Neuronal stem cell (in vitro differentiated cells): ENCODE data around the gene FGGY.
A peak's percentile ranks its signal among the peaks of the same experiment; 100 is the strongest.

Experiments used
- DNase-seq: peaks from one replicate; pipeline ENCODE4 v3.0.0-alpha.2; 2013; ENCODE audit warnings: low spot score
- H2AFZ ChIP-seq: one replicate; pipeline ENCODE4 v1.6.1; 2013; ENCODE audit warnings: mild to moderate bottlenecking, low read length, inconsistent platforms
- H2AK5ac ChIP-seq: 2 replicates; pipeline ENCODE4 v1.6.1; 2013; ENCODE audit warnings: low read depth, mild to moderate bottlenecking, inconsistent platforms, low read length, moderate library complexity, mixed read lengths
- H2BK120ac ChIP-seq: 2 replicates; pipeline ENCODE4 v1.6.1; 2013; ENCODE audit warnings: low read depth, mild to moderate bottlenecking, inconsistent platforms, low read length, moderate library complexity, mixed read lengths
- H2BK12ac ChIP-seq: one replicate; pipeline ENCODE4 v1.6.1; 2013; ENCODE audit warnings: low read length, inconsistent platforms
- H2BK15ac ChIP-seq: 2 replicates; pipeline ENCODE4 v1.6.1; 2013; ENCODE audit warnings: mild to moderate bottlenecking, low read length, inconsistent platforms, mixed read lengths
- H2BK5ac ChIP-seq: one replicate; pipeline ENCODE4 v1.6.1; 2013; ENCODE audit warnings: inconsistent platforms, mild to moderate bottlenecking, low read length, moderate library complexity
- H3K14ac ChIP-seq: one replicate; pipeline ENCODE4 v1.6.1; 2013; ENCODE audit warnings: low read length, inconsistent platforms
- H3K18ac ChIP-seq: 2 replicates; pipeline ENCODE4 v1.6.1; 2013; ENCODE audit warnings: low read length, inconsistent platforms
- H3K23ac ChIP-seq: 2 replicates; pipeline ENCODE4 v1.6.1; 2013; ENCODE audit warnings: low read depth, mild to moderate bottlenecking, mixed read lengths, low read length, inconsistent platforms; ENCODE audit not compliant: poor library complexity
- H3K27ac ChIP-seq: replicated peaks from 3 replicates; pipeline ENCODE4 v1.5.1; 2013; ENCODE audit warnings: low read length, inconsistent platforms
- H3K27me3 ChIP-seq, 3 experiments: 2 replicates each; pipeline ENCODE4 v1.6.1; 2013; ENCODE audit warnings: low read length in 3 of 3, mild to moderate bottlenecking in 2 of 3, inconsistent platforms in 1 of 3, low read depth in 1 of 3, mixed read lengths in 1 of 3, moderate library complexity in 1 of 3; ENCODE audit not compliant: control insufficient read depth in 3 of 3, insufficient read depth in 3 of 3
- H3K36me3 ChIP-seq, 2 donors: replicated peaks in 1 of 2; 2 replicates each; pipeline ENCODE4 v1.6.1; 2013; ENCODE audit warnings: low read length in 2 of 2; ENCODE audit not compliant: control insufficient read depth in 2 of 2, insufficient read depth in 2 of 2
- H3K4ac ChIP-seq: 2 replicates; pipeline ENCODE4 v1.6.1; 2013; ENCODE audit warnings: inconsistent platforms, mild to moderate bottlenecking, low read length, moderate library complexity
- H3K4me1 ChIP-seq, 2 donors: 1 replicate in 1 of 2; 2 replicates in 1 of 2; pipeline ENCODE4 v1.6.1; 2013; ENCODE audit warnings: low read length in 2 of 2, low read depth in 1 of 2; ENCODE audit not compliant: control insufficient read depth in 2 of 2, insufficient read depth in 1 of 2
- H3K4me2 ChIP-seq: one replicate; pipeline ENCODE4 v1.6.1; 2013; ENCODE audit warnings: mild to moderate bottlenecking, low read length, inconsistent platforms; ENCODE audit not compliant: insufficient read depth, poor library complexity, severe bottlenecking
- H3K4me3 ChIP-seq, 2 donors: 2 replicates each; pipeline ENCODE4 v1.5.1; 2013; ENCODE audit warnings: low read length in 2 of 2, mild to moderate bottlenecking in 2 of 2, inconsistent platforms in 1 of 2, moderate library complexity in 1 of 2
- H3K79me1 ChIP-seq: one replicate; pipeline ENCODE4 v1.6.1; 2013; ENCODE audit warnings: low read depth, mild to moderate bottlenecking, inconsistent platforms, low read length, moderate library complexity
- H3K9ac ChIP-seq: one replicate; pipeline ENCODE4 v1.6.1; 2013; ENCODE audit warnings: mild to moderate bottlenecking, low read depth, low read length, inconsistent platforms; ENCODE audit not compliant: poor library complexity
- H3K9me3 ChIP-seq, 2 donors: replicated peaks in 1 of 2; 2 replicates each; pipeline versions ENCODE3 to v1.6.1; 2013; ENCODE audit warnings: low read length in 2 of 2, mild to moderate bottlenecking in 2 of 2, inconsistent platforms in 1 of 2, low read depth in 1 of 2, mixed read lengths in 1 of 2, moderate library complexity in 1 of 2; ENCODE audit not compliant: control insufficient read depth in 2 of 2, insufficient read depth in 1 of 2
- H4K8ac ChIP-seq: one replicate; pipeline ENCODE4 v1.6.1; 2013; ENCODE audit warnings: low read depth, mild to moderate bottlenecking, inconsistent platforms, low read length, moderate library complexity
- H4K91ac ChIP-seq: one replicate; pipeline ENCODE4 v1.6.1; 2013; ENCODE audit warnings: low read length, low read depth, mild to moderate bottlenecking, inconsistent platforms; ENCODE audit not compliant: poor library complexity
- WGBS, 2 donors: extraction: QIAGEN DNeasy Blood & Tissue Kit; methylation state at CpG; one replicate each; pipeline ENCODE4 v1.1.7; 2013; ENCODE audit warnings: missing lambda C conversion rate in 2 of 2, mixed read lengths in 1 of 2; ENCODE audit not compliant: insufficient read length in 2 of 2, insufficient replicate concordance in 1 of 2; ENCODE audit errors: extremely low coverage in 2 of 2; 5-methylcytosine and 5-hydroxymethylcytosine counted together

Gene FGGY

DNA sequence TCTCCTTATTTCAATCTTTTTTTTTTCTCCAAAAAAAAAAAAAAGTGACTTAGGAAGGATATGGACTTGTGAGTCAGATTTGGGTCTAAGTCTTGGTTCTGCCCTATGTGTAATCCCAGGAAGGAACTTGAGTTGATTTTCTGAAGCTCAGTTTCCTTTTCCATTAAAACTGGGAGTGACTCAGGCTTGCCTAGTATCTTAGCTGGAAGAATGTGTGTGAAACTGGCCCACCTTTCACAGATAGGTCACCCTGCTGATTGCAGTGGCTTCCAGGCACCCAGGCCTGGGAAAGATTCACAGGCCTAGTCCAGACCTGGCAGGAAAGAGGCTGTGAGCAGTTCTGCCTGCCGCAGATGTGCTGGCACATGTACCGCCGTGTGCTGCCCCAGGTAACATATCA, 299.5 kb downstream of the FGGY start:
- Histone ChIP-seq H3K4ac (no peak overlapping the region), H3K36me3 (no peaks in the 10 kb centered on the region), H3K4me3 (no peak overlapping the region), H3K14ac (no peak overlapping the region), H2BK120ac (no peak overlapping the region), H3K9me3 (no peaks in the 10 kb centered on the region), H2BK5ac (no peak overlapping the region), H3K4me1 (peaks cover 3 to 6% of the 10 kb centered on the region in 2 donors), H3K18ac (peak overlapping the region; percentile 5), H3K79me1 (no peaks in the 10 kb centered on the region), H2AK5ac (no peak overlapping the region), H2AFZ (no peak overlapping the region), H2BK12ac (no peak overlapping the region), H3K4me2 (no peak overlapping the region), H3K27ac (no peak overlapping the region), H3K9ac (no peak overlapping the region), H3K27me3 (no peaks in the 10 kb centered on the region), H4K8ac (no peak overlapping the region), H4K91ac (no peak overlapping the region), H2BK15ac (no peak overlapping the region), H3K23ac (no peak overlapping the region)
- WGBS, 2 donors = no CpG with 5 or more reads among the region's 3 CpGs
- DNase-seq = no peak

DNA sequence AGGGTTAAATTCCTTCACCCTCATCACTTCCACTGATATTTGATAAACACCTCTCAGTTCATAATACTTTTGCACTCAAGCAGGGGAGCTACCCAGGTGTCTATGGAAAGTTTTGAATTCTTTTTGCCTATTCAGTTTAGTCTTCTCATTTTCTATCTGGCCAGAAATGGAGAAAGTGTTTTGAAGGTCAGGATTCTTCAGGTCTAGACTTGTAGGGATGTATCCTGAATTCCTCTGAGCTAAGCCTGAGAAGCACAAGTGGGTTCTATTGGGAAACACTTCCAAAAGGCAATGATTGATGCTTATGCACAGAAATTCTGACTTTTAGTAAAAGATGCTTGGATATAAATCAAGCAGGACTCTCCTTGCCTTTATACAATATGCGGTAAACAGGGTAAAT, 300.1 kb downstream of the FGGY start:
- Histone ChIP-seq H3K23ac (no peak overlapping the region), H3K14ac (no peak overlapping the region), H2BK15ac (no peak overlapping the region), H4K91ac (no peak overlapping the region), H4K8ac (no peak overlapping the region), H3K4me1 (peaks cover 3 to 6% of the 10 kb centered on the region in 2 donors), H2AK5ac (no peak overlapping the region), H2BK5ac (no peak overlapping the region), H3K9me3 (no peaks in the 10 kb centered on the region), H3K27ac (no peak overlapping the region), H2BK12ac (no peak overlapping the region), H3K36me3 (no peaks in the 10 kb centered on the region), H2AFZ (no peak overlapping the region), H3K79me1 (no peaks in the 10 kb centered on the region), H3K9ac (no peak overlapping the region), H3K4me2 (no peak overlapping the region), H3K4ac (no peak overlapping the region), H3K18ac (no peak overlapping the region), H3K27me3 (no peaks in the 10 kb centered on the region), H3K4me3 (no peak overlapping the region), H2BK120ac (no peak overlapping the region)
- no peak for DNase-seq
- no CpG with 5 or more reads among the region's 1 CpG for WGBS, 2 donors

DNA sequence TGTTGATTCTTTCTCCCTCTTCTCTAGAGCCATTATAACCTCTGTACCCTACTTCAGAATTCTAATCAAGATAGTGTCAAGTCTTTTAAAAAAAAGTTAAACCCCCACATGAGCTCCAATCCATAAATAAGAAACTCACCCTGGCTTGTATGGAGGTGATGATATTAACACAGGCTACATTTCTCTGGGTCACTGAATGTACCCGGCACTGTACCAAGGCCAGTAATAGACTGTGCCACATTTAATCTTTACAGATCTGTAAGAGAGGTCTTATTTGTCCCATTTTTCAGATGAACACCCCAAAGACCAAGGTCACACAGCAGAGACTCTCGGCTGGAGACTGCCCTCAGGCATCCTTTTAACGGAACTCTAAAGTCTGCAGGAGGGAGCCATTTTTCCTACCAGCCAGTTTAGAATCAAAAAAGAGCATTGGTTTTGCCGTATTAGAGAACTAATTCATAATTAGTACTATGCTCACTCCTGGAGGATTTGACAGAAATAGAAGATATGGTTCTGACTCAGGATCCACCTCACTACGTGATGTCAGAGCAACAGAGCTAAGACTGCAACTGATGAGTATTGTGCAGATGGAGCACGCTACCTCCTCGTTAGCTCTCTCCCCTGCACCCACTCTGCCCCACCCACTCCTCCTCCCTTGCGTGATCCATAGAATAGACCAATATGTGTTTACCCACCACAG, 300.7 kb downstream of the FGGY start:
- no peak overlapping the region for H4K91ac ChIP-seq
- H3K27ac ChIP-seq = no peak overlapping the region
- H2BK120ac ChIP-seq = no peak overlapping the region
- no peak overlapping the region for H3K14ac ChIP-seq
- no peak overlapping the region for H3K4me2 ChIP-seq
- no peaks in the 10 kb centered on the region for H3K9me3 ChIP-seq
- no peaks in the 10 kb centered on the region for H3K36me3 ChIP-seq
- H3K79me1 ChIP-seq = no peaks in the 10 kb centered on the region
- no peak overlapping the region for H3K4me3 ChIP-seq
- no peak overlapping the region for H3K18ac ChIP-seq
- no peak overlapping the region for H2AFZ ChIP-seq
- no peak overlapping the region for H2BK12ac ChIP-seq
- no peak overlapping the region for H3K9ac ChIP-seq
- no peak overlapping the region for H3K23ac ChIP-seq
- DNase-seq = no peak
- no peak overlapping the region for H2AK5ac ChIP-seq
- no peak overlapping the region for H4K8ac ChIP-seq
- no peak overlapping the region for H3K4ac ChIP-seq
- H2BK5ac ChIP-seq = no peak overlapping the region
- no CpG with 5 or more reads among the region's 8 CpGs for WGBS, 2 donors
- H3K4me1 ChIP-seq = peaks cover 3 to 6% of the 10 kb centered on the region in 2 donors
- no peaks in the 10 kb centered on the region for H3K27me3 ChIP-seq
- H2BK15ac ChIP-seq = no peak overlapping the region

DNA sequence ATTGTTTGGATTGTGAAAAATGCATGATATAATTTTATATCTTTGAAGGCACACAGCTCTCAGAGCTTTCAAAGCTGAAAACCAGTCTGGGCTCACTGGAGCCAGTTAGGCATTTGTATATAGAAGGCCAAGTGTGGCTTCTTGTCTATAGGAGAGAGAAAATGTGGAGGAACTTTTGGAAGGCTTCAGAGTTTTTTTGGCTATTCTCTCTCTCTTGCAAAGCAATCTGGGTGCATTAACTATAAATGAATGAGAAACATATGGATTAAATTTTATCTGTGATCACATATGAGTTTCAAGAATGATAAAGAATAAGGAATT, 301.2 kb downstream of the FGGY start:
- Histone ChIP-seq H3K36me3 (no peaks in the 10 kb centered on the region), H3K4me2 (no peak overlapping the region), H2AFZ (no peak overlapping the region), H4K91ac (no peak overlapping the region), H4K8ac (no peak overlapping the region), H3K27ac (no peak overlapping the region), H3K9ac (no peak overlapping the region), H3K4me3 (no peak overlapping the region), H3K4me1 (peaks cover 3 to 6% of the 10 kb centered on the region in 2 donors), H3K27me3 (no peaks in the 10 kb centered on the region), H2BK120ac (no peak overlapping the region), H3K14ac (no peak overlapping the region), H2BK12ac (no peak overlapping the region), H3K9me3 (no peaks in the 10 kb centered on the region), H3K23ac (no peak overlapping the region), H3K18ac (no peak overlapping the region), H2BK5ac (no peak overlapping the region), H2AK5ac (no peak overlapping the region), H3K79me1 (no peaks in the 10 kb centered on the region), H3K4ac (no peak overlapping the region), H2BK15ac (no peak overlapping the region)
- no peak for DNase-seq
